Activated T-helper 2 cell treated with anti-CD3 and anti-CD28 coated beads, Interferon-gamma antibody, Interleukin-2, Interleukin-4, amounts not matched to agents 10 μg/mL and 5 μg/mL and 100 μg/mL, durations not matched to agents 14 hours and 24 hours and 36 hours (primary cell): ENCODE results near the gene DYNC1H1. TPM values are rescaled to one million over a fixed set of nuclear protein-coding genes. Genes with fewer than 3 reads are reported as not detected.
"Not testable (repeated sequence)": the region's sequence is repeated elsewhere in the genome, so short reads cannot be mapped to it uniquely, and the experiment has no call there.

ENCODE experiments used
- DNase-seq: peaks from one replicate; pipeline ENCODE4 v3.0.0; 2021; ENCODE audit warnings: low spot score
- H3K27ac Mint-ChIP-seq: one replicate; pipeline ENCODE4 v1.8.0; 2021; ENCODE audit warnings: mixed read lengths
- H3K27me3 Mint-ChIP-seq: one replicate; pipeline ENCODE4 v1.8.0; 2021; ENCODE audit warnings: low read depth, mixed read lengths
- H3K36me3 Mint-ChIP-seq: one replicate; pipeline ENCODE4 v1.8.0; 2021; ENCODE audit warnings: low read depth, mixed read lengths
- H3K4me1 Mint-ChIP-seq: one replicate; pipeline ENCODE4 v1.8.0; 2021; ENCODE audit warnings: low read depth, mixed read lengths
- H3K4me3 Mint-ChIP-seq: one replicate; pipeline ENCODE4 v1.8.0; 2021; ENCODE audit warnings: low read depth, mild to moderate bottlenecking, moderate library complexity, mixed read lengths
- H3K9me3 Mint-ChIP-seq: one replicate; pipeline ENCODE4 v1.8.0; 2021; ENCODE audit warnings: mixed read lengths
- intact Hi-C: fragments of 100-400 bp; cut with micrococcal nuclease; formaldehyde crosslinking; loops from one replicate; pipeline ENCODE4 v1.15.1; 2023
- total RNA-seq: library from RNA; stranded (reverse); gene quantifications from 2 replicates; pipeline ENCODE4 v1.2.3, GENCODE V29; 2022

The DYNC1H1 gene
- total RNA-seq, 1 donor from 2014 or later = 286 TPM

DNA sequence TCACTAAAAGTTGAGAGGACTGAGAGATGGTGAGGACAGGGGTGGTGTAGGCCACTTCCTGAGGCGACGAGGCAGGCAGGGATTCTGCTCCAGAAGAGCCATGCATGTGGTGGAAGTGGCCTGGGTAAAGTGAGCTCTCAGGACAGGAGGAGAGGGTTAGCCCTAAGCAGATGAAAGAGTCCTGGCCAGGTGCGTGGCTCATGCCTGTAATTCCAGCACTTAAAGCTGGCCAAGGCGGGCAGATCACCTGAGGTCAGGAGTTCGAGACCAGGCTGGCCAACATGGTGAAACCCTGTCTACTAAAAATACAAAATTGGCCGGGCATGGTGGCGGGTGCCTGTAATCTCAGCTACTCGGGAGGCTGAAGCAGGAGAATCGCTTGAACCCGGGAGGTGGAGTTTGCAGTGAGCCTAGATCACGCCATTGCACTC, 114.0 kb downstream of the DYNC1H1 start:
- DNase-seq, H3K9me3 Mint-ChIP-seq, H3K4me3 Mint-ChIP-seq, intact Hi-C loops, H3K27me3 Mint-ChIP-seq: not testable (repeated sequence)
- peaks cover 16% of the 10 kb centered on the region for H3K4me1 Mint-ChIP-seq
- peak overlapping the region; percentile 20 for H3K27ac Mint-ChIP-seq
- H3K36me3 Mint-ChIP-seq = peaks cover 62% of the 10 kb centered on the region

DNA sequence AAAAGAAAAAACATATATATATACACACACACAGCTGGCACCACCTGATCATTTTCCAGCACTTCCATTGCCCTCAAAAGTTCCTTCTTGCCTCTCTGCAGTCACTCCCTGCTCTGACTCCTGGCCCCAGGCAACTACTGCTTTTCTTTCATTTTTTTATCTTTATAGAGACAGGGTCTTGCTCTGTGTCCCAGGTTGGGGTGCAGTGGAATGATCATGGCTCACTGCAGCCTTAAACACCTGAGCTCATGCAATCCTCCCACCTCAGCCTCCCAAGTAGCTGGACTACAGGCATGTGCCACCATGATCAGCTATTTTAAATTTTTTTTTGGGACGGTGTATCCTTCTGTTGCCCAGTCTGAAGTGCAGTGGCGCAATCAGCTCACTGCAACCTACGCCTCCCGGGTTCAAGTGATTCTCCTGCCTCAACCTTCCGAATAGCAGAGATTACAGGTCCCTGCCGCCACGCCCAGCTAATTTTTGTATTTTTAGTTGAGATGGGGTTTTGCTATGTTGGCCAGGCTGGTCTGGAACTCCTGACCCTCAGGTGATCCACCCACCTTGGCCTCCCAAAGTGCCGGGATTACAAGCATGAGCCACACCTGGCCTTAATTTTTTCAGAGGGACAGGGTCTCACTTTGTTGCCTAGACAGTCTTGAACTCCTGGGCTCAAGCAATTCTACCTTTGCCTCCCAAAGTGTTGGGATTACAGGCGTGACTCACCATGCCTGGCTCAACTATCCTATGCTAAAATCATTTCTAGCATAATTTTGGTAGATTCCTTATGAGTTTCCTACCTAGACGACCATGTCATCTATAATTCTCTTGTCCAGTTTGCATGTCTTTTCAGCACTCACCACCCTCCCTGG, 114.7 kb downstream of the DYNC1H1 start:
- Mint-ChIP-seq H3K27ac (no peak overlapping the region), H3K4me3 (no peak overlapping the region), H3K27me3 (no peaks in the 10 kb centered on the region), H3K9me3 (no peaks in the 10 kb centered on the region), H3K36me3 (peaks cover 69% of the 10 kb centered on the region), H3K4me1 (peaks cover 23% of the 10 kb centered on the region)
- intact Hi-C loops = no loop called here
- DNase-seq = no peak

DNA sequence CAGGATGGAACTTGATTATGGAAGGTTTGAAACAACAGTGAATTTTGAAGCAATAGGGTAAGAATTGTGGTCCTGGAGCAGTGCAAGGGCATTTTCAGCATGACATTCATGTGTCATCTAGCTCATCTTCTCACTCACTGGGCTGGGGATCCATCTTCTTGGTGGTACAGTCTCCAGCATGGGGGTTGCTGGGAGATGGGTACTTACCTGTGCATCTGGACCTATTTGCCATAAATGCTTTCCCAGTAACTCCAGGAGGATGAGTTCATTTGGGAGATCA, 115.3 kb downstream of the DYNC1H1 start:
- no peak overlapping the region for H3K4me3 Mint-ChIP-seq
- intact Hi-C loops = no loop called here
- H3K9me3 Mint-ChIP-seq = no peaks in the 10 kb centered on the region
- peaks cover 69% of the 10 kb centered on the region for H3K36me3 Mint-ChIP-seq
- peaks cover 27% of the 10 kb centered on the region for H3K4me1 Mint-ChIP-seq
- H3K27me3 Mint-ChIP-seq = no peaks in the 10 kb centered on the region
- H3K27ac Mint-ChIP-seq = no peak overlapping the region
- DNase-seq = no peak

DNA sequence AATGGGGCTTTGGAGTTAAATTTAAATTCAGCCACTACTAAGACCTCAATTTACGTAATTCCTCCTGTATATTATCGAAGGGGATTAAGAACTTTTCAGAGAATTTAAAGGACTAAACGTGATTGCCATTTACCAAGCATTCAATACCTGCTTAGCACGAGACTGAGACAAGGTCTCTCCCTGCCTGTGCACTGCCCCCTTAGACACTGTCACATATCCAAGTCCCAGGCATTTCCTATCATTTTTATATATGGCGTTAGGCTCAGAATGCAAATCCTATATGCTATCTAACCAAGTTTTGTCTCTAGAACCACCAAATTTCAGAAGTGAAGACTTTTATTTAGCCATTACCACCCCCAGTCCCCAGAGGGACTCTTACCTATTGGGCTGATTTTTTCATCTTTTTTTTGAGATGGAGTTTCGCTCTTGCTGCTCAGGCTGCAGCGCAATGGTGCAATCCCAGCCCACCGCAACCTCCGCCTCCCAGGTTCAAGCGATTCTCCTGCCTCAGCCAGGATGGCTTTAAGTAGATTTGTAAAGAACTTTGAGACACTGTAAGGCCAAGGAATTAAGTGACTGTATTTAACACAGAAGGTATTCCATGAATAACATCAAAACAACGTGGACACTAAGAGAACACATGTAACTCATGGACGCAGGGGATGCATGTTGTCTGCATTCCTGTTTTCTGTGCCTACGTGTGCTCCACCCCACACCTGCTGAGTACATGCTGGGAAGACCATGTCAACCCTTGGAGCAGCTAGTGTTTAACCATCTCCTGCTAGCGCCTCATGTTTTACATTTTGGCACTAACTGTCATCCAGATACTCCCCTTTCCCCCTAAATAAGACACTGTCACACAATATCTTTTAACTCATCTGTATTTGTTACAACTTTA, 116.1 kb downstream of the DYNC1H1 start:
- Mint-ChIP-seq H3K27me3 (no peaks in the 10 kb centered on the region), H3K27ac (no peak overlapping the region), H3K36me3 (peaks cover 77% of the 10 kb centered on the region), H3K4me1 (peaks cover 35% of the 10 kb centered on the region), H3K9me3 (no peaks in the 10 kb centered on the region), H3K4me3 (no peak overlapping the region)
- DNase-seq = no peak
- intact Hi-C loops = loop anchor here (10.0 kb wide), 1 partner anchor 434 kb away; no protein-coding TSS in a partner anchor

DNA sequence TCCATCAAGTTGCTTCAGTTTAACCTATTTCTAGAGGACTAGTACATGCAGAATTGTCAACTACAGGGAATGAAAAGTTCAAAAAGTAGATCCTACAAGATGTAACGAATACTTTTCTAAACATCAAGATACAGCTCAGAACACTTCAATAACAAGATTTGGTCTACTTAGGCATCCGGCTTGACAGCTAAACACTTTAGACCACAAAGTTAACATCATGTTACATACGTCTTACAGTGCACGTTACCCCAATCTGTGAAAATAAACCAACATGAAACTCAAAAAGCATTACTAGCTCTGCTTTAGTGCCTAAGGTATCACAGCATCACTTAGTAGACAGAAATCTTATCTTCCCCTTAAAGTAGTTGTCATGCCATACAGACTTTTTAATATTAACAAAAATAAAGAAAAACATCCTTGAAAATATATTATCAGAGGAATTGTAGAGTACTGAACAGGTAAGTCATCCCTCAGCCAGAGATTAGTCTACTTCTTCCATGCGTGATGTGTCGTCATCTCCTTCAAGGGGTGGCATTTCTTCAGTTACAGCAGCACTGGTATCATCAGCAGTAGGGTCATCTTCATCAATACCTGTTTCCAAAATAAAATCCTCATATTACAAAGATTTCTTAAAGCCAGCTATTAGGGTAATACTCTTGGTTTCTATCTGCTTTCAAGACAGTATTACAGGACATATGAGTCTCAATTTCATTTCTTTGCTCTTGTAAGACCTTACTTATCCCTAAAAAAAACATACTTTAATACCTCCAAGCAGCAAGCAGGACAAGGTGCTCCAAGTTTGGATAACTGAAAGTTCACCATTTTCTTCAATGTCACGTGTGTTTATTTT, 117.1 kb downstream of the DYNC1H1 start:
- no peaks in the 10 kb centered on the region for H3K9me3 Mint-ChIP-seq
- peak overlapping the region; percentile 12 for H3K27ac Mint-ChIP-seq
- H3K4me1 Mint-ChIP-seq = peaks cover 43% of the 10 kb centered on the region
- intact Hi-C loops = loop anchor here (10.0 kb wide), 1 partner anchor 433 kb away; no protein-coding TSS in a partner anchor
- no peak for DNase-seq
- H3K36me3 Mint-ChIP-seq = peaks cover 87% of the 10 kb centered on the region
- H3K4me3 Mint-ChIP-seq = no peak overlapping the region
- no peaks in the 10 kb centered on the region for H3K27me3 Mint-ChIP-seq

DNA sequence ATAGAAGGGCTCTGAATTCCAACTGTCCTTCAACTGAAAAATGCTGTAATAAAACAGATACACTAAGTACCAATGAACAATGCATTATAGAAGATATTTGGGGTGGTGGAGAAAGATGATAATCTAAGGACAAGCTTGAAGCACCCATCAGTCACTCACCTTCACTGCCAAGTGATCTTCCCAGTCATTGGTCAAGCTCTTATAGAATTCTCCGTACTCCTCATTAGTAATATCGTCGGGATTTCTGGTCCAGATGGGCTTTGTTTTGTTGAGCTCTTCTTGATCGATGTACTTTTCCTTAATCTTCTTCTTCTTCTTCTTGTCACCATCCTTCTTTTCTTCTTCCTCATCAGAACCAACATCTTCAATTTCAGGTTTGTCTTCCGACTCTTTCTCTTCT, 120.1 kb downstream of the DYNC1H1 start:
- H3K27me3 Mint-ChIP-seq, H3K9me3 Mint-ChIP-seq, DNase-seq: not testable (repeated sequence)
- Mint-ChIP-seq H3K4me1 (peaks cover 55% of the 10 kb centered on the region), H3K27ac (peak overlapping the region; percentile 75), H3K4me3 (peak overlapping the region; percentile 90), H3K36me3 (peaks cover 68% of the 10 kb centered on the region)
- intact Hi-C loops = loop anchor here (10.0 kb wide), 1 partner anchor 430 kb away; no protein-coding TSS in a partner anchor

DNA sequence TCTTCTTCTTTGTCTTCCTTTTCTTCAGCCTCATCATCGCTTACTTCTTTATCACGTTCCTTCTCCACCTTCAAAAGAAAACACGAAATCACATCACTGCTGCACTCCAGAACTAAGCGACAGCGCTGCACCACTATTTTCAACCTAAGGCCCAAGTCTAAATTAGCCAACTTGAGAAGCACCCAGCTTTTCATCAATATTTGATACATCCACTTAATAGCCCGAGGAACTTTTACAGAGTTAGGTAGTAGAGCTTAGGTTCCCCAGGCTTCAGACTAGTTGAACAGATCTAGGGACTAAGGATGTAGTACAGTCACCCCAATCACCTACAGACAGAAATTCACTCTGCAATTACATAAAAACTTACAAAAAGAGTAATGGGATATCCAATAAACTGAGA, 120.6 kb downstream of the DYNC1H1 start:
- peak overlapping the region; percentile 75 for H3K27ac Mint-ChIP-seq
- intact Hi-C loops = loop anchor here (5.0 to 10.0 kb wide), 2 partner anchors 263 to 430 kb away; no protein-coding TSS in a partner anchor
- peaks cover 57% of the 10 kb centered on the region for H3K4me1 Mint-ChIP-seq
- H3K9me3 Mint-ChIP-seq = no peaks in the 10 kb centered on the region
- no peak for DNase-seq
- H3K4me3 Mint-ChIP-seq = peak overlapping the region; percentile 90
- peaks cover 64% of the 10 kb centered on the region for H3K36me3 Mint-ChIP-seq
- H3K27me3 Mint-ChIP-seq = no peaks in the 10 kb centered on the region

DNA sequence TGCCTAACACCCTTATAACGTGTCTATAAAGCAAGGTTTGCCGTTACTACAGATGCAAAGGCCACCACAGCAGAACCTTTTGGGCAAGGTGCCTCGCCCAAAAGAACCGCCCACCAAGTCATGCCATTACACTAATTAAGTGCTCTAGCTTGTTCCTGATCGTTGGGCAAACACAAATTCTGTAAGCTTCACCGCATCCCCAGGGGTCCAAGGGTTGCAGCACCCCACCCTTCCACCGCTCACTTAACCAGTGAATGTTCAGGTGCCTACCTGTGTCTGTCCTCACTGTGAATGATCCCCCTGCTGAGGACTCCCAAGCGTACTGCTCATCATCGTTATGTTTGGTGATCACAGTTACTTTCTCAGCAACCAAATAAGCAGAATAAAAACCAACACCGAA, 121.1 kb downstream of the DYNC1H1 start:
- peak overlapping the region; percentile 93 for H3K27ac Mint-ChIP-seq
- H3K27me3 Mint-ChIP-seq = no peaks in the 10 kb centered on the region
- peaks cover 57% of the 10 kb centered on the region for H3K4me1 Mint-ChIP-seq
- no peak for DNase-seq
- H3K36me3 Mint-ChIP-seq = peaks cover 59% of the 10 kb centered on the region
- peak overlapping the region; percentile 90 for H3K4me3 Mint-ChIP-seq
- intact Hi-C loops = loop anchor here (5.0 to 10.0 kb wide), 2 partner anchors 263 to 429 kb away; no protein-coding TSS in a partner anchor
- H3K9me3 Mint-ChIP-seq = no peaks in the 10 kb centered on the region

DNA sequence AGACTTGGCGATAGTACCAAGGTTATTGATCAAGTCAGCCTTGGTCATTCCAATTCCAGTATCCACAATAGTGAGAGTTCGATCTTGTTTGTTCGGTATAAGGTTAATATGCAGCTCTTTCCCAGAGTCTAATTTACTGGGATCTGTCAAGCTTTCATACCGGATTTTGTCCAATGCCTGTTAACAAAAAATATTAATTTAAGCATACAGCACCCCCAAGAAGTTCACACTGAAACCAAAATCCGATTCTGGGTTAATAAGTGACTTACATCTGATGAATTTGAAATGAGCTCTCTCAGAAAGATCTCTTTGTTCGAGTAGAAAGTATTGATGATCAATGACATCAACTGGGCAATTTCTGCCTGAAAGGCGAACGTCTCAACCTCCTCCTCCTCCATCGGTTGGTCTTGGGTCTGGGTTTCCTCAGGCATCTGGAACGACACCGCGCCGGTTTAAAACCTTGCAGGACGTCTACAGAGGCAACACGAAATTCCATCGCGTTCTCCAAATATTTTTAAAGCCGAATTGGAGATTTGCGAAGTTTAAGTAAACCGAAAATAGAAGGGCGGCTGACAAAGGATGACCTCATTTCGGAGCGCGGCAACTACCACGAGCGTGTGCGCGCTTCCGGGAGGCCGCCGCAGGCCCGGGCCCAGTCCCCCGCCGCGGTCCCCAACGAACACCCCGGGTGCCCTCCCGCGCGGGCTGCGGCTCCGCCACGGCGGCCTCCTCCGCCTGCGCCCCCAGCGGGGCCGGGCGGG, 121.8 kb downstream of the DYNC1H1 start:
- DNase-seq = peak; percentile 73
- Mint-ChIP-seq H3K9me3 (no peaks in the 10 kb centered on the region), H3K4me3 (peak overlapping the region; percentile 90), H3K36me3 (peaks cover 52% of the 10 kb centered on the region), H3K4me1 (peaks cover 56% of the 10 kb centered on the region), H3K27ac (peak overlapping the region; percentile 93), H3K27me3 (no peaks in the 10 kb centered on the region)
- intact Hi-C loops = loop anchor here (2.0 to 10.0 kb wide), 4 partner anchors 53 to 429 kb away; partner anchors contain the start of gene WDR20

DNA sequence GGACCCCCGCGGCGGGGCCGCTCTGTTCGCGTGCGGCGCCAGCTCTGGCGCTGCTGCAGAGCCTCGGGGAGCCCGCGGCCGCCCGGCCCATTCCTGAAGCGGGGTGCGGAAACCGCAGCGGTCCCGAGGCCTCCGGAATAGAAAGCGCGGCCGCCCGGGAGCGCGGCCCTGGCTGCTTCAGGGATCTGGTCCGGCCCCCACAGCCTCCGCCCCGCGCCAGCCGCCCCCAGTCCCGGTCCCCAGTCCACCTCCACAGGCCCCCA, 122.3 kb downstream of the DYNC1H1 start:
- intact Hi-C loops = loop anchor here (2.0 to 10.0 kb wide), 4 partner anchors 52 to 428 kb away; partner anchors contain the start of gene WDR20
- peak overlapping the region; percentile 79 for H3K4me3 Mint-ChIP-seq
- H3K36me3 Mint-ChIP-seq = peaks cover 47% of the 10 kb centered on the region
- peak overlapping the region; percentile 87 for H3K27ac Mint-ChIP-seq
- H3K9me3 Mint-ChIP-seq = no peaks in the 10 kb centered on the region
- peaks cover 53% of the 10 kb centered on the region for H3K4me1 Mint-ChIP-seq
- H3K27me3 Mint-ChIP-seq = no peaks in the 10 kb centered on the region
- no peak for DNase-seq

DNA sequence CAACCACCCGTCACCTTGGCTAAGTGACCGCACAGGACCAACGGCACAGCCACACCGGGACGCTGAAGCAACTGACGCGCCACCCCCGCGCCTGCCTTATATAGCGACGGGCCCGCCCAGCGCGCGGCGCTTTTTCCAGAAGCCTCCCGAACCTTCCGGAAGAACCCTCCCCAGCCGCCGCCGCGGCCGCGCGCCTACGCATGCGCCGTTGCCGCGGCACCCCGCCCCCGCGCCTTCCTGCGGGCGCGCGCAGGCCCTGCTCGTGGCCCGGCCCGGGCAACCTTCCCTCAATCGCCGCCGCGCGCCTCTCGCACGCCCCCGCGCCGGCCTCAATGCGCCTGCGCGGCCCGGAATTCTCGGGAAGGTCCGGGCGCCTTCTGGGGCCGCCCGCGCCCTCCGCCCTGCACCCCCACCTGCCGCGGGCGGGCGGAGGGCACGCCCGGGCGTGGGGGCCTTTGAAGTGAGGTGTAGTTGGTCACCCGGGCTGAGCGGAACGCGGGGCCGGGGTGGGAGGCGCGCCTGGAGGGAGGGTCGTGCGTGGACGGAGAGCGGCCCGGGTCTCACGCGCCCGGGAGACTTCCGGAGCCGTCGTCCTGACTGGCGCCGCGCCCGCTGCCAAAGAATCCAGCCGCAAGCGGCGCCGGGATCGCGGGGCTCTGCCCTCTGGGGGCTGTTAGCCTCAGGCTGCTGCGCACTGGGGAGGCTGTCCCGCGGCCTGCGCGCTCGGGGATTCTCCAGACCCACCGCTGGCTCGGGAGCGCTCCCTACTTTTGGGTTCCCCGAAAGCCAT, 122.8 kb downstream of the DYNC1H1 start, which contains the start of gene HSP90AA1:
Gene HSP90AA1, minus strand, starts transcription at position 73 of the 790 bp plus-strand sequence. CDS start 666 bp downstream, outside the sequence.
- no peaks in the 10 kb centered on the region for H3K9me3 Mint-ChIP-seq
- peaks cover 49% of the 10 kb centered on the region for H3K4me1 Mint-ChIP-seq

More for the DNA sequence above, 122.8 kb downstream of the DYNC1H1 start, which contains the start of gene HSP90AA1:
- intact Hi-C loops = loop anchor here (2.0 to 10.0 kb wide), 4 partner anchors 52 to 428 kb away; partner anchors contain the start of gene WDR20
- Mint-ChIP-seq H3K36me3 (peaks cover 42% of the 10 kb centered on the region), H3K27ac (peak within 1 kb of the TSS; percentile 93), H3K27me3 (no peaks in the 10 kb centered on the region), H3K4me3 (peak within 1 kb of the TSS; percentile 90)
- DNase-seq = peak; percentile 94
